ENCODE results near the gene AGBL5. TPM values are rescaled to one million over a fixed set of nuclear protein-coding genes. Genes with fewer than 3 reads are reported as not detected.

The AGBL5 gene
- total RNA-seq, 8 experiments from 2014 or later: 11.0 to 47.1 (median 34.8) TPM

Other genes starting within 250 kb of the AGBL5 start
- gene DPYSL5, start 203.5 kb upstream of the AGBL5 start, total RNA-seq: 100 to 1,000 TPM in 2 of 8 experiments, 10 to 100 TPM in 3, under 1 TPM in 3; 0.09 to 255 (median 90.7) TPM
- 10 to 100 TPM in 7 of 8 experiments, 1 to 10 TPM in 1; 8.7 to 44.8 (median 26.8) TPM for gene MAPRE3, start 81.0 kb upstream of the AGBL5 start, total RNA-seq
- 10 to 100 TPM; 11.8 to 44.1 (median 30.1) TPM for gene TMEM214, start 18.7 kb upstream of the AGBL5 start, total RNA-seq
- gene OST4, start 20.0 kb downstream of the AGBL5 start, total RNA-seq: 100 to 1,000 TPM; 289 to 626 (median 350) TPM
- gene EMILIN1, start 26.9 kb downstream of the AGBL5 start, total RNA-seq: 10 to 100 TPM in 4 of 8 experiments, 1 to 10 TPM in 4; 1.4 to 24.6 (median 12.1) TPM
- gene KHK, start 35.1 kb downstream of the AGBL5 start, total RNA-seq: 1 to 10 TPM in 7 of 8 experiments, under 1 TPM in 1; 0.72 to 5.4 (median 3.4) TPM
- gene CGREF1, start 67.5 kb downstream of the AGBL5 start, total RNA-seq: 10 to 100 TPM in 3 of 8 experiments, 1 to 10 TPM in 5; 4.4 to 27.3 (median 9.8) TPM
- gene ABHD1, start 72.1 kb downstream of the AGBL5 start, total RNA-seq: 1 to 10 TPM in 6 of 8 experiments, under 1 TPM in 1, not detected in 1; 0.94 to 2.9 (median 1.7) TPM
- 10 to 100 TPM; 22.9 to 41.5 (median 38.2) TPM for gene PREB, start 83.0 kb downstream of the AGBL5 start, total RNA-seq
- gene PRR30, start 87.7 kb downstream of the AGBL5 start, total RNA-seq: 1 to 10 TPM in 1 of 8 experiments, under 1 TPM in 5, not detected in 2; 0.11 to 1.5 (median 0.32) TPM
- gene TCF23, start 97.3 kb downstream of the AGBL5 start, total RNA-seq: under 1 TPM in 6 of 8 experiments, not detected in 2; 0.09 to 0.66 (median 0.23) TPM
- gene ATRAID, start 160.4 kb downstream of the AGBL5 start, total RNA-seq: 100 to 1,000 TPM in 6 of 8 experiments, 10 to 100 TPM in 2; 77.0 to 252 (median 123) TPM
- 10 to 100 TPM; 16.0 to 59.5 (median 33.7) TPM for gene SLC5A6, start 160.6 kb downstream of the AGBL5 start, total RNA-seq
- gene CAD, start 165.7 kb downstream of the AGBL5 start, total RNA-seq: 10 to 100 TPM; 20.5 to 72.3 (median 31.5) TPM
- 1 to 10 TPM in 1 of 8 experiments, under 1 TPM in 7; 0.27 to 1.6 (median 0.61) TPM for gene SLC30A3, start 211.4 kb downstream of the AGBL5 start, total RNA-seq
- gene DNAJC5G, start 223.8 kb downstream of the AGBL5 start, total RNA-seq: not detected
- under 1 TPM in 7 of 8 experiments, not detected in 1; 0.25 to 1.00 (median 0.38) TPM for gene TRIM54, start 230.8 kb downstream of the AGBL5 start, total RNA-seq

All from motor neuron (in vitro differentiated cells).